A549 (cell line): ENCODE data around the gene KLK7.

Source experiments
- BHLHE40 ChIP-seq: IDR thresholded peaks from 2 replicates; pipeline ENCODE4 v1.6.1; 2012; ENCODE audit warnings: low read depth, low read length, inconsistent platforms
- CTCF ChIP-seq: fragments of >200 bp; sonication (Bioruptor Twin); formaldehyde crosslinking; IDR thresholded peaks from 3 replicates; pipeline ENCODE4 v1.5.1; 2016
- FOSB ChIP-seq: fragments of 250-450 bp; sonication (Bioruptor Pico); IDR thresholded peaks from 2 replicates; pipeline ENCODE4 v1.5.0; 2020; ENCODE audit warnings: mild to moderate bottlenecking, moderate library complexity
- FOXS1 ChIP-seq: fragments of 250-450 bp; sonication (Bioruptor Pico); IDR thresholded peaks from 2 replicates; pipeline ENCODE4 v1.5.0; 2020; ENCODE audit warnings: mild to moderate bottlenecking, moderate library complexity
- HDAC2 ChIP-seq: fragments of 200-600 bp; sonication (generic); IDR thresholded peaks from 2 replicates; pipeline ENCODE4 v1.6.1; 2016
- HMGXB4 ChIP-seq: fragments of 250-450 bp; sonication (Bioruptor Pico); IDR thresholded peaks from 2 replicates; pipeline ENCODE4 v1.5.0; 2021; ENCODE audit warnings: mild to moderate bottlenecking, moderate library complexity, borderline replicate concordance
- POLR2A ChIP-seq: IDR thresholded peaks from 2 replicates; pipeline ENCODE4 v1.6.1; 2012; ENCODE audit warnings: mild to moderate bottlenecking, low read length
- RAD21 ChIP-seq, 2 experiments: fragments of >200 bp in 1 of 2; sonication (Bioruptor Twin) in 1 of 2; formaldehyde crosslinking in 1 of 2; IDR thresholded peaks in 1 of 2; conservative IDR thresholded peaks in 1 of 2; 2 replicates in 1 of 2; 3 replicates in 1 of 2; pipeline ENCODE4 v1.6.1; 2012 to 2018; ENCODE audit warnings: inconsistent platforms in 1 of 2
- RFX5 ChIP-seq: fragments of 450-650 bp; IDR thresholded peaks from 2 replicates; pipeline ENCODE4 v1.7.1; 2014; ENCODE audit warnings: antibody characterized with exemption, mild to moderate bottlenecking, moderate library complexity
- SMC3 ChIP-seq: fragments of >200 bp; sonication (Bioruptor Twin); formaldehyde crosslinking; IDR thresholded peaks from 3 replicates; pipeline ENCODE4 v1.6.1; 2018; ENCODE audit warnings: inconsistent platforms
- SREBF2 ChIP-seq: fragments of 450-650 bp; IDR thresholded peaks from 2 replicates; pipeline ENCODE4 v1.6.1; 2014; ENCODE audit warnings: mild to moderate bottlenecking, moderate library complexity

- TF ChIP-seq RFX5: no peak
- no peak for TF ChIP-seq CTCF
- TF ChIP-seq HMGXB4 (CRISPR knock-in tag): no peak
- TF ChIP-seq HDAC2: no peak
- TF ChIP-seq SREBF2: no peak
- TF ChIP-seq POLR2A: no peak
- no peak for TF ChIP-seq FOXS1 (CRISPR knock-in tag)
- no peak for TF ChIP-seq SMC3
- TF ChIP-seq RAD21 (conservative IDR thresholded peaks at IDR 0.05 in 1 of 2, IDR thresholded peaks at IDR 0.05 in 1 of 2): no peak
- TF ChIP-seq FOSB (CRISPR knock-in tag): no peak
- TF ChIP-seq BHLHE40: no peak
Observed at GRCh38 chr19:50983625-50984292, at the start of gene KLK7.
